T-helper 1 cell (primary cell): ENCODE measurements around the gene PLEKHM2.

Experiments
- DNase-seq, 5 donors: peaks; one replicate each; pipeline ENCODE4 v3.0.0-alpha.2; 2012 to 2020

The PLEKHM2 gene

GRCh38 chr1:15761366-15762128, 77.4 kb downstream of the PLEKHM2 start:
- DNase-seq: no peak

- DNase-seq: no peak
These were observed 78.4 kb downstream of the PLEKHM2 start for GRCh38 chr1:15762546-15762945.

- no peak for DNase-seq
These were observed 80.2 kb downstream of the PLEKHM2 start for GRCh38 chr1:15764269-15764764.

GRCh38 chr1:15764890-15765289, 80.8 kb downstream of the PLEKHM2 start:
- DNase-seq: no peak

GRCh38 chr1:15765495-15766194, 81.5 kb downstream of the PLEKHM2 start:
- no peak for DNase-seq

GRCh38 chr1:15767941-15768340, 83.8 kb downstream of the PLEKHM2 start:
- no peak for DNase-seq

- no peak for DNase-seq
These were observed 84.3 kb downstream of the PLEKHM2 start for GRCh38 chr1:15768388-15768787.

- no peak for DNase-seq
These were observed 86.3 kb downstream of the PLEKHM2 start for GRCh38 chr1:15770313-15770962.

GRCh38 chr1:15771836-15772515, 87.9 kb downstream of the PLEKHM2 start:
- DNase-seq: no peak

GRCh38 chr1:15775706-15776105, 91.6 kb downstream of the PLEKHM2 start:
- no peak for DNase-seq

GRCh38 chr1:15777909-15778707, 94.0 kb downstream of the PLEKHM2 start:
- DNase-seq: no peak
